K562 (cell line): ENCODE results near the gene NACA. TPM values are rescaled to one million over a fixed set of nuclear protein-coding genes. Genes with fewer than 3 reads are reported as not detected.

Experiments
- CBFB ChIP-seq: sonication (generic); formaldehyde crosslinking; IDR thresholded peaks from 2 replicates; pipeline ENCODE4 v1.4.0; 2020; ENCODE audit warnings: mild to moderate bottlenecking, missing genetic modification reagents
- CBX5 ChIP-seq: IDR thresholded peaks from 2 replicates; pipeline ENCODE4 v1.6.1; 2014; ENCODE audit warnings: low read depth, borderline replicate concordance
- CXXC5 ChIP-seq: fragments of 250-450 bp; sonication (Bioruptor Pico); IDR thresholded peaks from 2 replicates; pipeline ENCODE4 v1.8.0; 2022; ENCODE audit warnings: inconsistent platforms, mild to moderate bottlenecking, moderate library complexity
- DDX20 ChIP-seq: fragments of 450-650 bp; IDR thresholded peaks from 2 replicates; pipeline ENCODE4 v1.6.1; 2016; ENCODE audit warnings: missing genetic modification characterization, low read depth, mild to moderate bottlenecking, missing compliant biosample characterization, moderate library complexity
- HBP1 ChIP-seq: fragments of 450-650 bp; formaldehyde crosslinking; IDR thresholded peaks from 2 replicates; pipeline ENCODE4 v1.4.0; 2022; ENCODE audit warnings: missing genetic modification characterization
- KDM1A ChIP-seq, 2 experiments: fragments of 450-650 bp; IDR thresholded peaks; 2 replicates each; pipeline ENCODE4 v1.6.1; 2016; ENCODE audit warnings: mild to moderate bottlenecking in 2 of 2
- MTF1 ChIP-seq: fragments of 250-450 bp; sonication (Bioruptor Pico); IDR thresholded peaks from 2 replicates; pipeline ENCODE4 v1.9.0; 2021; ENCODE audit warnings: moderate library complexity, mild to moderate bottlenecking, inconsistent platforms, borderline replicate concordance
- MYNN ChIP-seq, 2 experiments: sonication (generic); formaldehyde crosslinking in 1 of 2; IDR thresholded peaks; 2 replicates each; pipeline versions ENCODE4 v1.5.0 to v1.6.1; 2016 to 2020; ENCODE audit warnings: antibody characterized with exemption in 1 of 2, missing genetic modification reagents in 1 of 2
- POU5F1 ChIP-seq: fragments of 150-350 bp; IDR thresholded peaks from 2 replicates; pipeline ENCODE4 v1.6.1; 2014; ENCODE audit warnings: borderline replicate concordance, low read length, low read depth, mild to moderate bottlenecking; ENCODE audit not compliant: partially characterized antibody
- RFX7 ChIP-seq: fragments of 250-450 bp; sonication (Bioruptor Pico); IDR thresholded peaks from 2 replicates; pipeline ENCODE4 v1.5.1; 2021; ENCODE audit warnings: mild to moderate bottlenecking
- SFPQ ChIP-seq: fragments of 200-400 bp; formaldehyde crosslinking; IDR thresholded peaks from 2 replicates; pipeline ENCODE4 v1.6.1; 2017; ENCODE audit warnings: mild to moderate bottlenecking, low read depth, low read length, moderate library complexity
- SLC30A9 ChIP-seq: fragments of 250-450 bp; sonication (Bioruptor Pico); IDR thresholded peaks from 2 replicates; pipeline ENCODE4 v1.8.0; 2022; ENCODE audit warnings: mild to moderate bottlenecking, moderate library complexity
- SNAPC5 ChIP-seq: fragments of 250-450 bp; sonication (Bioruptor Pico); IDR thresholded peaks from 2 replicates; pipeline ENCODE4 v1.8.0; 2021; ENCODE audit warnings: moderate library complexity, mild to moderate bottlenecking, inconsistent platforms
- STAT5A ChIP-seq: IDR thresholded peaks from 2 replicates; pipeline ENCODE4 v1.6.1; 2012; ENCODE audit warnings: low read length, inconsistent platforms, borderline replicate concordance
- TAF1 ChIP-seq: IDR thresholded peaks from 2 replicates; pipeline ENCODE4 v1.6.1; 2011; ENCODE audit warnings: mild to moderate bottlenecking, low read length, moderate library complexity; ENCODE audit not compliant: insufficient read depth, control insufficient read depth, severe bottlenecking; ENCODE audit errors: extremely low read depth
- TFAM ChIP-seq: fragments of 250-450 bp; sonication (Bioruptor Pico); conservative IDR thresholded peaks from 2 replicates; pipeline ENCODE4 v1.5.0; 2021; ENCODE audit warnings: mild to moderate bottlenecking, moderate library complexity
- ZEB2 ChIP-seq: fragments of 450-650 bp; IDR thresholded peaks from 2 replicates; pipeline ENCODE4 v1.6.1; 2016
- ZNF175 ChIP-seq: fragments of 200-800 bp; sonication (Bioruptor generic); IDR thresholded peaks from 2 replicates; pipeline ENCODE4 v1.6.1; 2016; ENCODE audit warnings: low read depth, mild to moderate bottlenecking, missing genetic modification characterization, missing compliant biosample characterization
- ZNF212 ChIP-seq: fragments of 450-650 bp; formaldehyde crosslinking; IDR thresholded peaks from 2 replicates; pipeline ENCODE4 v1.4.0; 2020; ENCODE audit warnings: mild to moderate bottlenecking
- ZNF274 ChIP-seq: IDR thresholded peaks from 2 replicates; pipeline ENCODE4 v1.6.1; 2011; ENCODE audit warnings: low read depth, mild to moderate bottlenecking, low read length, moderate library complexity, borderline replicate concordance
- ZNF778 ChIP-seq: fragments of 450-650 bp; formaldehyde crosslinking; IDR thresholded peaks from 2 replicates; pipeline ENCODE4 v1.4.0; 2020; ENCODE audit warnings: mild to moderate bottlenecking, moderate library complexity
- polyA plus RNA-seq, 8 experiments: library from polyadenylated mRNA; depleted of rRNA in 4 of 8; stranded (reverse) in 5 of 8; unstranded in 3 of 8; fragments of >200 nt; fragmentation: Nextera tagmentation in 2 of 8; fragmentation: Illumina TruSeq in 1 of 8; extraction: Ambion mirVana in 2 of 8; extraction: Trizol in 1 of 8; gene quantifications; 2 replicates each; pipeline versions ENCODE4 v1.2.1 to v1.2.3, GENCODE V29; 2011 to 2014; ENCODE audit warnings: inconsistent platforms in 1 of 8, missing spikeins in 1 of 8
- total RNA-seq, 7 experiments: library from RNA; depleted of rRNA in 6 of 7; stranded (reverse); fragments of >200 nt in 6 of 7; fragmentation: Illumina TruSeq in 2 of 7; extraction: Trizol in 2 of 7; gene quantifications; 2 replicates each; pipeline versions ENCODE4 v1.2.1 to v1.2.3, GENCODE V29; 2011 to 2021; ENCODE audit warnings: low replicate concordance in 1 of 7
- TF ChIP-seq, protein P1 (sequence below): fragments of 250-450 bp; sonication (Bioruptor Pico); IDR thresholded peaks from 2 replicates; pipeline ENCODE4 v1.5.0; 2021
- TF ChIP-seq, protein P2 (sequence below), 2 experiments: fragments of 250-450 bp in 1 of 2; fragments of 450-650 bp in 1 of 2; sonication (Bioruptor Pico) in 1 of 2; IDR thresholded peaks; 2 replicates each; pipeline versions ENCODE4 v1.6.1 to v1.8.0; 2016 to 2021; ENCODE audit warnings: mild to moderate bottlenecking in 2 of 2, moderate library complexity in 2 of 2, missing compliant biosample characterization in 1 of 2, missing genetic modification characterization in 1 of 2

Gene NACA
- total and polyA plus RNA-seq, 9 of the 15 experiments (the other 6 are each of a cell fraction or from before 2014, with no cell fraction given) = 1,030 to 2,416 (median 1,645) TPM

DNA sequence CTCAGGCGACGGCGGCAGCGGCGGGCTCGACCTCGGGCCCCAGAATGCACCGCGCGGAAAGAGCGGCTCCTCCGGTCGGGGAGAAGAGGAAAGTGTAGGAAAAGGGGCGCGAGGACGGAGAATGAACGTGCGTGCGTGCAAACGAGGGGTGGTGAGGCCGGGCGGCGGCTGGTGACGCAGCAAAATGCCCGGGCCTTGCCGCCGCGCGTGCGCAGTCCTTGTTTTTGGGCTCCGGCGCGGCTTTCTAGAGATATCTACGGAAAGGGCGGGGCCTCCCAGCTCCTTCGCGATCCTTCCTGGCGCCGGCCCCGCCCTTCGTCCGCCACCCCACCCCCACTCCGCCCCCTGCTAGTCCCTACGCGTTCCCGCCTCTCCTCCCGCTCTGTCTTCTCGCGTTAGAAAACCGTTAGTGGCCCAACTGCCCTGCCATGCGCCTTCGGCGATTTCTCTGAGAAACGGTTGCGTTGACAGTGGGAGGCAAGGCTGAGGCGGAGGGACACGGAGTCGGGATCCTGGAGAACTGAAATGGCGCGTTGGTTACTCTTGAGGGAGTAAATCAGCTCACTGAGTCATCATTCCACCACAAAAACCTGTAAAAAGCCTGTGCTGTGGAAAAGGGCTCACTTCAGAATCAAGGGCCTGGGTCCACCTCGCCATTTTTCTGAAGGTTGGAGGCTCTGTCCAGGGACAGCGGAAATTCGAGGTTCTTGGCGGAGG lies 36.8 kb downstream of the NACA start, which contains the start of gene PTGES3 (continued):
- TF ChIP-seq MTF1 (no peak), HBP1 (CRISPR knock-in tag) (no peak), ZNF212 (CRISPR knock-in tag) (no peak), ZNF274 (no peak), ZNF778 (CRISPR knock-in tag) (no peak), POU5F1 (no peak), CBFB (CRISPR knock-in tag) (no peak), ZNF175 (CRISPR knock-in tag) (no peak), TAF1 (peak; percentile 94), KDM1A (IDR thresholded peaks at IDR 0.05) (peak in 1 of 2 experiments; percentile 17; a peak in 1 of 4 replicates), SFPQ (no peak), CBX5 (no peak), RFX7 (CRISPR knock-in tag) (no peak), SLC30A9 (CRISPR knock-in tag) (no peak), DDX20 (tag) (no peak), TFAM (no peak), MYNN (IDR thresholded peaks at IDR 0.05) (peak; percentile 58; the same call in 1 of the 2 replicates), MYNN (CRISPR knock-in tag; IDR thresholded peaks at IDR 0.05) (no peak), STAT5A (no peak; the same call in 1 of the 2 replicates), SNAPC5 (CRISPR knock-in tag) (no peak), CXXC5 (peak; percentile 96), ZEB2 (no peak; the same call in 1 of the 2 replicates)
- TF ChIP-seq, protein P1, sequence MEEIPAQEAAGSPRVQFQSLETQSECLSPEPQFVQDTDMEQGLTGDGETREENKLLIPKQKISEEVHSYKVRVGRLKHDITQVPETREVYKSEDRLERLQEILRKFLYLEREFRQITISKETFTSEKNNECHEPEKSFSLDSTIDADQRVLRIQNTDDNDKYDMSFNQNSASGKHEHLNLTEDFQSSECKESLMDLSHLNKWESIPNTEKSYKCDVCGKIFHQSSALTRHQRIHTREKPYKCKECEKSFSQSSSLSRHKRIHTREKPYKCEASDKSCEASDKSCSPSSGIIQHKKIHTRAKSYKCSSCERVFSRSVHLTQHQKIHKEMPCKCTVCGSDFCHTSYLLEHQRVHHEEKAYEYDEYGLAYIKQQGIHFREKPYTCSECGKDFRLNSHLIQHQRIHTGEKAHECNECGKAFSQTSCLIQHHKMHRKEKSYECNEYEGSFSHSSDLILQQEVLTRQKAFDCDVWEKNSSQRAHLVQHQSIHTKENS (CRISPR knock-in tag) = no peak
- TF ChIP-seq, protein P2, sequence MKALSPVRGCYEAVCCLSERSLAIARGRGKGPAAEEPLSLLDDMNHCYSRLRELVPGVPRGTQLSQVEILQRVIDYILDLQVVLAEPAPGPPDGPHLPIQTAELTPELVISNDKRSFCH (CRISPR knock-in tag; IDR thresholded peaks at IDR 0.05) = no peak
- TF ChIP-seq, protein P2 (tag; IDR thresholded peaks at IDR 0.05) = no peak
